Stimulated activated effector memory CD8-positive, alpha-beta T cell treated with anti-CD3 and anti-CD28 coated beads, Interleukin-12 subunit alpha, Interleukin-12 subunit beta, amount 100 ng/mL, for 72 hours (primary cell): ENCODE measurements around the gene AFAP1.

Experiments used
- ATAC-seq: fragments of 150-1000 bp; cut with Tn5 transposase; 2 replicates; pipeline ENCODE4 v1.10.0; 2021
- DNase-seq, 2 donors: peaks; one replicate each; pipeline ENCODE4 v3.0.0; 2021 to 2022; ENCODE audit warnings: low spot score in 2 of 2
- H3K27ac Mint-ChIP-seq: one replicate; pipeline ENCODE4 v1.8.0; 2022; ENCODE audit warnings: mild to moderate bottlenecking, mixed read lengths
- H3K36me3 Mint-ChIP-seq: one replicate; pipeline ENCODE4 v1.8.0; 2022; ENCODE audit warnings: mild to moderate bottlenecking, mixed read lengths
- H3K4me1 Mint-ChIP-seq: one replicate; pipeline ENCODE4 v1.8.0; 2022; ENCODE audit warnings: mixed read lengths
- H3K4me3 Mint-ChIP-seq: one replicate; pipeline ENCODE4 v1.8.0; 2022; ENCODE audit warnings: mild to moderate bottlenecking, mixed read lengths
- H3K9me3 Mint-ChIP-seq: one replicate; pipeline ENCODE4 v1.8.0; 2022; ENCODE audit warnings: mixed read lengths

Gene AFAP1

DNA sequence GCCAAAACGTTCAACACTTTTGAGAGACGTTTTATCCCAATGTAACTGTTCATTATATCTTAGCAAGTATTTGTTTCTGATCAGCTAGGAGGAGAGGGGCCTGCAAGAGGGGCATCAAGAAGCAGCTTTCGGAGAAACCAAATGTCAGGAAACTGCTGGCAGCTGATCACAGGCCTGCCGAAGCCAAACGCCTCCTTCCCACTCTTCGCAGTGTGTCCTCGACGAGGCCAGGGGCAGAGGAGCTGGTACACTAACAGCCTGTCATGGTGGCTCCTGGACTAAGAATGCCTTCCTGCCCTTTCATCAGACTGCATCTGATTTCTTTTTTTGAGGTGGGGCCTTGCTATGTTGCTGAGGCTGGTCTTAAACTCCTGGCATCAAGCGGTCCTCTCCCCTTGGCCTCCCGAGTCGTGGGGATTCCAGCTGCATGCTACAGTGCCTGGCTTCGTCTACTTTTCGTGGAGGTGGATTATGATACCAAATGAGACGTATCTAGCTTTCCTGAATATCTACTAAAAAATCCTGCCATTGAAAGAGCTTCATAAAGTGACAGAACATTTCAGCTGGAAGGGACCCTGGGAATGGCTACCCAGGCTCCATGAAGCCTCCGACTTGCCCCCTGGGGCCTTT, 134.8 kb downstream of the AFAP1 start:
- Mint-ChIP-seq H3K27ac (no peak overlapping the region), H3K9me3 (no peaks in the 10 kb centered on the region), H3K4me3 (no peak overlapping the region), H3K36me3 (peaks cover 42% of the 10 kb centered on the region), H3K4me1 (peaks cover 18% of the 10 kb centered on the region)
- DNase-seq = no peak
- no peak for ATAC-seq

DNA sequence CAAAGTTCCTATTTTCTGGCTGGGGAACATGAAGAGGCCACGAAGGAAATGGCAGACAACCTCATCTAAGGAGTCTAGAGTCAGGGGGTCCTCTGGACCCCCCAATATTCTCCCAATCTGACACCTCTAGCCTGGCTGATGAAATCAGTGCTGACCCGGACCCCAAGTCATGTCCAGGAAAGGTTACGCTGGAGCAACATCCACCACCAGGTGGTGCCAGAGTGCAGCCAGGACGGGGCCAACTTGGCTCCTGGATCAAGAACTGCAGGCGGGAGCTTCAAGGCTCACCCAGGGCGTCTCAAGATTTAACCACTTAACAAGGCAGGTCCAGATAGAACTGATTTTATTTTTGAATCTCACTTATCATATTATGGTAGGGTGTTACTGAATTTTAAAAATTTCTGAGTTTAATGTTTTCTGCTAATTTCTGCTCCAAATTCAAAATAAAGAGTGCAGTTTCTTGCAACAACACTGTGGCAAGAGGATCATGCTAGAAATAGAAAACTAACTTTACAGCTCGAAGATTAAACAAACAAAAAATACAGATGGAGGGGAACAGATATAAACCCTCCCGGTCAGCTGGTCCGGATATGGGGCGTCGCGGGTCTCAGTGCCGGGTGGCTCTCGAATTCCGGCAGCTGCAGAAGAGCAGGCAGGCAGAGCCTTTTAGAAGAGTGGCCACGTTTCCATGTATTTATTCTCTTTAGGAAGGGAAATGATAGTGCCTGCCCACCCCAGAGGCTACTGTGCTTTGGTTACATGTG, 135.5 kb downstream of the AFAP1 start:
- H3K27ac Mint-ChIP-seq = no peak overlapping the region

DNA sequence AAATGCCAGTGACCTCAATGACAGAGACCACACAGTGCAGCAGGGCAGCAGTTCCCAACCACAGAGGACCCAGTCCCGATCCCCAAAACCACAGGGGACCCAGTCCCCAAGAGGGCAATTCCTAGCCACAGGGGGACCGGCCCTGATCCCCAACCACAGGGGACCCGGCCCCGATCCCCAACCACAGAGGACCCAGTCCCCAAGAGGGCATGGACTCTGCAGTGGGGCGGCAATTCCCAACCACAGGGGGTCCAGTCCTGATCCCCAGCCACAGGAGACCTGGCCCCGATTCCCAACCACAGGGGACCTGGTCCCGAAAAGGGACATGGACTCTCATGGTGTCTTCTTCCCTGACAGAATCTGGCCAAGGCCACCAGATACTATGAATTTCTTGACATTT, 136.3 kb downstream of the AFAP1 start:
- Mint-ChIP-seq H3K9me3 (no peaks in the 10 kb centered on the region), H3K4me3 (no peak overlapping the region), H3K36me3 (peaks cover 42% of the 10 kb centered on the region), H3K27ac (no peak overlapping the region), H3K4me1 (peaks cover 12% of the 10 kb centered on the region)
- ATAC-seq (no peak), DNase-seq (no peak)

More for the DNA sequence above, 135.5 kb downstream of the AFAP1 start:
- Mint-ChIP-seq H3K36me3 (peaks cover 42% of the 10 kb centered on the region), H3K4me3 (no peak overlapping the region), H3K9me3 (no peaks in the 10 kb centered on the region), H3K4me1 (peaks cover 18% of the 10 kb centered on the region)
- DNase-seq (peak; percentile 80 to 93), ATAC-seq (peak; percentile 79)

DNA sequence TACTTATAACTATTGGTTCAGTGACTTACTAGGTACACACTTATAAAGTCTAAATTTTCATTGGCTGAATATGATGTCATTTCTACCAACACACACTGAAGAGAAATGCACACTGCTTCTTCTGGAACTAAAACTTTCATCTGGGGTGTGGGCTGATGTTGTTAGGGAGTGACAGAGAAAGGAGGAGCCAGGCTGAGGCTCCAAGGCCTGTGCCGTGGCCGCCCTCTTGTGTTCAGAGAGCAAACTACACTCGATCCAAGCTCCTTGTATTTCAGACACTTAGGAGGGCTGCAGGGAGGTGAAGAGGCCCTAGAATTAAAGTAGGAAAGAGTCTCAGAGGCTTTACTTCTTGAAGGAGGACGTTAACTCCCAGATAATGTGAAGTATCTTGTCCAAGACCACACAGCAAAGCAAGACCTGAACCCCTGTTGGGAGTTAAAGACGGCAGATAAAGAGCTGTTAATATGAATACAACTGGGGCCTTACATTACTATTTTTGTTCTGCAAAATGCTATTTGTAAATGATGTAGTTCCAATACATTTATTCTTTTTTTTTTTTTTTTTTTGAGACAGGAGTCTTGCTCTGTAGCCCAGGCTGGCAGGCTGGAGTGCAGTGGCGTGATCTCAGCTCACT, 137.5 kb downstream of the AFAP1 start:
- peak; percentile 65 to 88 for DNase-seq

DNA sequence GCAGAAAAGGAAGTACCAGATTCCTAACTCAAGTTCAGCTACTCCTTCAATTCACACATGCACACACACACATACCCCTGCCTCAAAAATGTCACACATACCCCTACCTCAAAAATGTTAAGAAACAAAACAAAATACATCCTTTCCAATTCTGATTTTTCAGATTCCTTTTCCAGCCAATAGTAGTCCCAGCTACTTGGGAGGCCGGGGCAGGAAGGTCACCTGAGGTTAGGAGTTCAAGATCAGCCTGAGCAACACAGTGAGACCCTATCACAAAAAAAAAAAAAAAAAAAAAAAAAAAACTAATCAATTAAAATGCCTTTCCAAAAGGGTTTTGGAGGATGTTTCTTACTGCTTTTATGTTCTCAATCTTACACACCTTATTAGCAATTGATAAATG, 138.0 kb downstream of the AFAP1 start:
- no peak overlapping the region for H3K4me3 Mint-ChIP-seq
- no peak overlapping the region for H3K27ac Mint-ChIP-seq
- peaks cover 52% of the 10 kb centered on the region for H3K36me3 Mint-ChIP-seq
- no peaks in the 10 kb centered on the region for H3K9me3 Mint-ChIP-seq
- no peak for ATAC-seq
- no peak for DNase-seq
- H3K4me1 Mint-ChIP-seq = peaks cover 12% of the 10 kb centered on the region

More for the DNA sequence above, 137.5 kb downstream of the AFAP1 start:
- Mint-ChIP-seq H3K4me1 (peaks cover 12% of the 10 kb centered on the region), H3K27ac (no peak overlapping the region), H3K4me3 (no peak overlapping the region), H3K9me3 (no peaks in the 10 kb centered on the region), H3K36me3 (peaks cover 46% of the 10 kb centered on the region)
- ATAC-seq = peak; percentile 82

DNA sequence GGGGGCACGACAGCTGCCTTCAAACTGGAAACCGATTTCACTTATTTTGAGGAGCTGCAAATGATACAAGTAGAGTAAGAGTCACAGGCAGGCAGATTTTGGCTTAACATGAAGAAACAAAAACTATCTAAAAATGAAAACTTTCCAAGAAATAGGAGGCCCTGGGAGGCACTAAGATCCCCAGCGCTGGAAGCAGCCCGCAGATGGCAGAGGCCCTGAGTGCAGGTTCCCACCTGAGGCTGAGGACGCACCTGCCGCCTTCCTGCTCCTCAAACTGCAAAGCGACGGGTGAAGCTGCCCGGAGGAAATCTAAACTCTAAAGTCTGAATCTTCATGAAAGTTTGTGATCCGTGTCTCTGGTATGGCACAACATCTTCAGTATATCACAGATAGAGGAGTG, 138.7 kb downstream of the AFAP1 start:
- peaks cover 58% of the 10 kb centered on the region for H3K36me3 Mint-ChIP-seq
- H3K4me3 Mint-ChIP-seq = no peak overlapping the region
- H3K27ac Mint-ChIP-seq = no peak overlapping the region
- H3K4me1 Mint-ChIP-seq = peaks cover 12% of the 10 kb centered on the region
- DNase-seq (no peak), ATAC-seq (no peak)
- no peaks in the 10 kb centered on the region for H3K9me3 Mint-ChIP-seq

DNA sequence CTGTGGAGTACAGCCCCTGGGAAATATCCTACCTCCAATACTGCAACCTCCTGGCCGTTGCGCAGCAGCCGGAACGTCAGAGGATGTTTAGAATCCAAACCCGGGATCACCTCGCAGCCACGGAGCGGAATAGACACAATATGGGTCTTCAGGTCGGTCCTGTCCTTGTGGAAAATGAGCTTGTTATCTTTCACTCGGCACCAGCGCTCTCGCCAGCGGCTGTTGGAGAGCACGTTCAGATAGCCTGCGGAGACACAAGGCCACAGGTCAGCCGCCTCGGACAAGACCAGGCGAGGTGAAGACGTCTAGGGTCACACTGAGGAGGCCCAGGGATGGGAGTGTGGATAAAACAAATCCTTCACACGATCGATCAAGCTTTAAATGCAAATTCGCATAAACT, 139.3 kb downstream of the AFAP1 start:
- ATAC-seq (no peak), DNase-seq (no peak)
- Mint-ChIP-seq H3K27ac (no peak overlapping the region), H3K4me3 (no peak overlapping the region), H3K9me3 (no peaks in the 10 kb centered on the region), H3K4me1 (peaks cover 12% of the 10 kb centered on the region), H3K36me3 (peaks cover 61% of the 10 kb centered on the region)

DNA sequence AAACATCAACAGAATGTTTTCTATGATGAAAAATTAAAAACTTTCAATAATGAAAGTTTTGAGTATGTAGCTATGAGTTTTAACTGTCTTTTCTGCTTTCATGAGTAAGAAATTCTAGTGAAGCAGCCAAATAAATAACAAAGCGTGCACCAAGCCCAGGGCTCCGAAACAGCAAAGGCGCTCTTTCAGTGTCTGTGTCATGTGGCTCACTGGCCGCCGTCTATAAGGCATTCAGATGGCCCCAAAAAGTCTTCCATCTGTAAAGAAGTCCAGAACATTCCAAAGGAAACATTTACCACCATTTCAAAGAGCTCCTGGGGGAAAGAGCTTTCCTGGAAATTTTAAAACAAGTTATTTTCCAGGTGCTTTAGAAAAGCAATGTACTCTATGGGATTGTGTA, 139.9 kb downstream of the AFAP1 start:
- no peaks in the 10 kb centered on the region for H3K9me3 Mint-ChIP-seq
- peaks cover 61% of the 10 kb centered on the region for H3K36me3 Mint-ChIP-seq
- H3K27ac Mint-ChIP-seq = no peak overlapping the region

DNA sequence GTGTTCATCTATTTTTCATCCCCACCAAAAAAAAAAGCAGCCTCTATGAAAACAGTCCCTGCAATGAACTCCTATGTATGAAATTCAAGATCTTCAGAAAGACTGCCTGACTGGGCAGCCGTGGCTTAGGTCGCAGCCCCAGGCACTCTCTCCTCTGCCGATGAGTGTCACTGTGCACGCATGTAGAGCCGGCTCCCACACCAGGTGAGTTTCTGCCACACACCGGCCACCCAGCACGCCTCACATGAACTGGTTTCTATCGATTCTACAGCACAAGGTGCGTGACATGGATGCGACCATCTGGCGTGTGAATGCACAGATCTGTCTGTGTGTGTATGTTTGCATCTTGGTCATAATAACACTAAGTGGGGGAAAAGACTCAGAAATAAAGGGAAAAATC, 140.4 kb downstream of the AFAP1 start:
- no peak for DNase-seq

More for the DNA sequence above, 139.9 kb downstream of the AFAP1 start:
- Mint-ChIP-seq H3K4me1 (peaks cover 12% of the 10 kb centered on the region), H3K4me3 (no peak overlapping the region)
- DNase-seq = no peak
- no peak for ATAC-seq

DNA sequence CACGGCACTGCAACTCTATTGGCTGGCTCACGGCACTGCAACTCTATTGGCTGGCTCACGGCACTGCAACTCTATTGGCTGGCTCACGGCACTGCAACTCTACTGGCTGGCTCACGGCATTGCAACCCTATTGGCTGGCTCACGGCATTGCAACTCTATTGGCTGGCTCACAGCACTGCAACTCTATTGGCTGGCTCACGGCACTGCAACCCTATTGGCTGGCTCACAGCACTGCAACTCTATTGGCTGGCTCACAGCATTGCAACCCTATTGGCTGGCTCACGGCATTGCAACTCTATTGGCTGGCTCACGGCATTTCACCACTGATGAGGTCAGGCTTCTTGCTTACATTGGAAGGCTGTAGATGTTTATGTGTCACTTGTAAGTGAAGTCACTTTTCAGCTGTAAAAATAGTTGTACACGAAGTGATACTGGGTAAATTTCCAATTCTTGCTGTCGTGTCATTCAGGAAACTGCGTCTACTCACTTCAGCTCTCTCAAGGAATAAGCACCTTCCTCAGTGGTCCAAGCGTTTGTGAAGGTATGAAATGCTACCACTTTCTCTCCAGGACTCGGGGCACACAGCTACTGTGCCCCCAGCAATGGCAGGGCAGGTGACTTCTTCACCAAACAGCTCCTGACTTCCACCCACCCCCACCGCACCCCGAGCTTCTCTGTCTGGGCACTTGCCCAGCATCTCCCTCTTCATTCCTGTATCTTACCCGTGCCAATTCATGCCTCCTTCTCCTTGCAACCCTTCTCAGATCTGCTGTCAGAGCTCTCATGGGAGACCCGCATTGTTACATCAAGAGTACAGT, 141.3 kb downstream of the AFAP1 start:
- no peak overlapping the region for H3K4me3 Mint-ChIP-seq
- no peaks in the 10 kb centered on the region for H3K9me3 Mint-ChIP-seq
- H3K4me1 Mint-ChIP-seq = peaks cover 6% of the 10 kb centered on the region
- no peak overlapping the region for H3K27ac Mint-ChIP-seq
- peaks cover 68% of the 10 kb centered on the region for H3K36me3 Mint-ChIP-seq
- DNase-seq = no peak
- no peak for ATAC-seq

More for the DNA sequence above, 140.4 kb downstream of the AFAP1 start:
- H3K4me1 Mint-ChIP-seq = peaks cover 11% of the 10 kb centered on the region
- H3K27ac Mint-ChIP-seq = no peak overlapping the region
- H3K36me3 Mint-ChIP-seq = peaks cover 61% of the 10 kb centered on the region
- no peak overlapping the region for H3K4me3 Mint-ChIP-seq
- ATAC-seq = no peak
- no peaks in the 10 kb centered on the region for H3K9me3 Mint-ChIP-seq

DNA sequence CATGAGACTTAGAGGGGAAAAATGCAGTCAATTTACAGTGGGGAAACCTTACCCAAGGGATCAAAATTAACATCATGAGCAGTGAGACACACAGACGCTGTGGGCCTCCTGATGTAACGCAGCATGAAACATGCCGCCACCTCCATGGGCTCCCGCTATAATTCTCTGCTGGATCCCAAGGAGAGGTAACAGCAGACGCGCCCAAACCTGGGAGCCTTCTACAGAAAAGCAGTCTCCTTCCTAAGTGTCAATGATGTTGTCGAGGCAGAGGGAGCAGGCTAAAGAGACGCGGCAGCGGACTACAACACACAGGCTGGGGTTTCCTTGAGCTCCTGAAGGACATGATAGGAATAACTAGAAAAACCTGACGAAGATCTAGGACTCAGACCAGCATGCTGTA, 142.3 kb downstream of the AFAP1 start:
- H3K36me3 Mint-ChIP-seq = peaks cover 78% of the 10 kb centered on the region
- no peak for ATAC-seq
- DNase-seq = no peak
- H3K27ac Mint-ChIP-seq = no peak overlapping the region
- H3K4me1 Mint-ChIP-seq = peaks cover 5% of the 10 kb centered on the region
- H3K4me3 Mint-ChIP-seq = no peak overlapping the region
- H3K9me3 Mint-ChIP-seq = no peaks in the 10 kb centered on the region

DNA sequence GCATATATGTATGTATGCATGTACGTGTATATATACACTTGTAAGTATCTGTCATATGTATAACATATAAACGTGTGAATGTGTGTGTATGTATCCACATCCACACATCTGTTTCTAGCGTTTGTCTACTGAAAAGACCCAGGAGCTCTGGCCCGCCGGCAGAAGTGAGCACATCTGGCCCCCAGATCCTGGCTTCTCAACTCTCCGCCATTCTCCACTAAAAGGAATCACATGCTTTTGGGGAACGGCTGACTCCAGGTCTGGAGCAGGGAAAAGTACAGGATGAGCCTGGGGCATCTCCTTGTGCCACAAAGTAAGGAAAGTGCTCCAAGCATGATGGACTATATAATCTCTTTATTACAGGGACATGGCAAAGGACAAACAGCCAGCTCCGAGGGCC, 143.7 kb downstream of the AFAP1 start:
- ATAC-seq (no peak), DNase-seq (no peak)
- H3K9me3 Mint-ChIP-seq = no peaks in the 10 kb centered on the region
- peaks cover 77% of the 10 kb centered on the region for H3K36me3 Mint-ChIP-seq
- no peak overlapping the region for H3K27ac Mint-ChIP-seq
- no peak overlapping the region for H3K4me3 Mint-ChIP-seq
- no peaks in the 10 kb centered on the region for H3K4me1 Mint-ChIP-seq

DNA sequence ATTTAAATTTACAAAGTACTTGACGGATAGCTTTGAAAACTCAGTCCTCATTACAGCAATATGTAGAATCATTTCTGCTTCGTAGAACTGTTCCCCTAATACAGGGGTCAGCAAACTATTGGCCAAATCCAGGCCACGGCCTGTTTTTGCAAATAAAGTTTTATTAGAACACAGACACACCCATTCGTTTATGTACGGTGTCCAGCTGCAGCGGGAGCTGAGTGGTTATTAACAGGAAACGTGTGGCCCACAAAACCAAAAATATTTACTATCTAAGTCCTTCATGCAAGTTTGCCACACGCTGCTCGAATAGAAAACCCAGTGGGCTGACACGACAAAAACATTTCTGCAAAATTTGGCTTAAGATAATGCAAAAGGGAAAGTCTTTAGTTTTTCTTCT, 146.5 kb downstream of the AFAP1 start:
- H3K9me3 Mint-ChIP-seq = no peaks in the 10 kb centered on the region
- no peak for DNase-seq
- H3K4me1 Mint-ChIP-seq = no peaks in the 10 kb centered on the region
- H3K36me3 Mint-ChIP-seq = peaks cover 55% of the 10 kb centered on the region
- H3K27ac Mint-ChIP-seq = no peak overlapping the region
- ATAC-seq = no peak
- no peak overlapping the region for H3K4me3 Mint-ChIP-seq

DNA sequence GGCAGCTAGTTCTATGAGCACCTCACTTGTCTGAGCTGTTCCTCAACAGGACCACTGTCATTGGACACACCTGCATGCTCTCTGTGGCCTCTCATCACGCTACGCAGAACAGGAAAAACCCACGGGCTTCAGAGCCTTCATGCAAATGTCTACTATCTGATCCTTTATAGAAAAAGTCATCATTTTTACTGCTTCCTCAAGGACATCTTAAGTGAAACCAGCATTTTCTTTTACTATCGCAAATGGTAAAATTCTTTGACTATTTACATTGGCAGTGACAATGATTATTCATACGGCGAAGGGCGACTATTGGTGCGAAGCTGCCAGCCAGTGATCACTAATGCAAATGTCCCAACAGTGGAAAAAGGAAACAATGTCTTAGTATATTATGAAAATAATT, 147.0 kb downstream of the AFAP1 start:
- Mint-ChIP-seq H3K9me3 (no peaks in the 10 kb centered on the region), H3K36me3 (peaks cover 54% of the 10 kb centered on the region), H3K4me1 (no peaks in the 10 kb centered on the region), H3K4me3 (no peak overlapping the region), H3K27ac (no peak overlapping the region)
- DNase-seq (no peak), ATAC-seq (no peak)

DNA sequence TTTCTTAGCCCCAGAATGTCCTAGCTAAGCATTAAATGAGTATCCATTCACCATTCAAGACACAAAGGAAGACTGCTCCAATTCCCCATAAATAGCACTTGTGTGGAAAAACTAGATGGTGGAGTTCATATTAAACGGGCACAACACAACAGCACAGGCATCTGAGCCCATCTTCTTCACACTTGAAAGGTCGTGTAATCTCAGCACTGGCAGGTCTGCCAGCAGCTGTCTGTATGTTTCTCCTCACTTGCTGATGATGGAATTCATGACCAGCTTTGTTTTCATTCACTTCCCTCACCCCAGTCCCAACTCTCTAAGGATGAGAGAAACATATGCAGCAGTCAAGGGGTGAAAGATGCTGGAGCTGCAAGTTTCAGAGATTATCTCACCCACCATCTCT, 148.7 kb downstream of the AFAP1 start:
- Mint-ChIP-seq H3K36me3 (peaks cover 46% of the 10 kb centered on the region), H3K4me1 (no peaks in the 10 kb centered on the region), H3K4me3 (no peak overlapping the region), H3K27ac (no peak overlapping the region), H3K9me3 (no peaks in the 10 kb centered on the region)
- ATAC-seq (no peak), DNase-seq (no peak)
